Measurements from ENCODE around the gene ACAD9.

GRCh38 chr3:128878556-128879124 is 780 bp upstream of the ACAD9 start:
- TF ChIP-seq CTCF (IDR thresholded peaks at IDR 0.05) (no peak), USF1 (IDR thresholded peaks at IDR 0.05; ENCODE audit: borderline replicate concordance, low read depth) (no peak)

Measured in SK-N-SH (cell line).